Neuron (in vitro differentiated cells): ENCODE measurements around the gene GAK.

Experiments
- H2AFZ ChIP-seq: one replicate; pipeline ENCODE4 v1.6.1; 2013; ENCODE audit warnings: low read depth, mild to moderate bottlenecking, inconsistent platforms, low read length, moderate library complexity
- H3K27me3 ChIP-seq: one replicate; pipeline ENCODE4 v1.6.1; 2013; ENCODE audit warnings: low read length; ENCODE audit not compliant: insufficient read depth
- H3K36me3 ChIP-seq: one replicate; pipeline ENCODE4 v1.6.1; 2013; ENCODE audit warnings: low read length; ENCODE audit not compliant: insufficient read depth
- H3K4me1 ChIP-seq: one replicate; pipeline ENCODE4 v1.6.1; 2013; ENCODE audit warnings: low read length; ENCODE audit not compliant: insufficient read depth
- H3K4me3 ChIP-seq: 2 replicates; pipeline ENCODE4 v1.5.1; 2013; ENCODE audit warnings: mild to moderate bottlenecking, low read length, moderate library complexity
- H3K9me3 ChIP-seq: one replicate; pipeline ENCODE4 v1.6.1; 2013; ENCODE audit warnings: low read length

The GAK gene

DNA sequence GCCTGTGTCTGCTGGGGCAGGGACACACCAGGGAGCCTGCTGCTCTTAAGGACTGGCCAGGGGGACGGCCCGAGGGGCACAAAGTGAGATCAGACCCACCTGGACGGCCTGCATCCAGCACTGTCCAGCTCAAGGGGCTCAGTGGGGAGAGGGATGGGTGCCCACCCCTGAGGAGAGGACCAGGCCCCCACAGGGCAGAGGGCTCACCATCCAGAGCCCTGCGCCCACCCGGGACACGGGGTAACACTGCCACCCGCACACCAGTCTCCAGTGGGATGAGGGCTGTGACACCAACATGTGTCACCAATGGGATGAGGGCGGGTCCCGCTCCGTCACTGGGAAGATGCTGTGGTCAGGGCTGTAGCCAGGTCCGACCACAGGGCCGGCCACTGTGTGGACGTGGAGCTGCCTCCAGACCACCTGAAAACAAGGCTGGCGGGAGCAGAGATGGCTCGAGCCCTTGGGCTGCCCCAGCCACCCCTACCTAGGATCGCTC is 28.1 kb upstream of the GAK start:
- Histone ChIP-seq H2AFZ (no peak overlapping the region), H3K4me1 (no peaks in the 10 kb centered on the region), H3K36me3 (peaks cover 11% of the 10 kb centered on the region)

DNA sequence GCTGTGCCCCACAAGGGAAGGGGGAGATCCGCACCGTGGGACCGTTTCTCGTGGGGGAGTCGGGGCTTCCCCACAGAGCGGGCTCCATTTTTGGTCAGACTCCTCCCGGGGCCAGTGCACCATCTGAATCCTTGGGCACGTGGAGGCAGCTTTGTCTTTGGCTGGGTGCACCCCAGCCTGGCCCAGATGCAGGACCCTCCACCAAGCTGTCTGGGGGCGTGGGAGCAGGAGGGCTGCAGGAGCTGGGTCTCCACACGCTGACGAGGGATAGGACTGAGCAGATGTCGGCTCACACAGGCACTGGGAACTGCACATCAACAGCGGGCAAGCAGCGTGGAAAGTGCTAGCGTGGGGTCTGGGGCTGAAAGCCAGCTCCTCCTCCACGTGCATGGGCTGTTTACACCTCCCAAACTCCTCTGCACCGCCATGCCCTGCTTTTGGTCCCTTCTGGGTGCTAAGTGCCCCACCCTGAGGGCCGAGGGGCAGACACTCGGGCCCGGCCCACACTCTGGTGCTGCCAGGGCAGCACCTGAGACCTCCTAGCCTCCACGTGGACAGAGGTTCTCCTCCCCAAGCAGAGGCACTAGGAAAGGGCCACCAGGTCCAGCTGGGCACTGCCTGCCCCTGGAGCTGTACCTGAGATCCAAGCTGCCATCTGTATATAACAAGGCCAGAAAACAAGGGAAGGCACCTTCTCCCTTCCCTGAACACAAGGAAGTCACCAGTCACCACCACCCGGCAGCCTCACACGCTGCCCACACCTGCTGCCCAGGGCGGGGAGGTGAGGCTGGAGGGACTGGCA is 27.4 kb upstream of the GAK start:
- Histone ChIP-seq H3K27me3 (no peaks in the 10 kb centered on the region), H3K36me3 (peaks cover 11% of the 10 kb centered on the region), H2AFZ (no peak overlapping the region), H3K4me1 (no peaks in the 10 kb centered on the region), H3K4me3 (no peak overlapping the region), H3K9me3 (no peaks in the 10 kb centered on the region)

More for the DNA sequence above, 28.1 kb upstream of the GAK start:
- no peaks in the 10 kb centered on the region for H3K27me3 ChIP-seq
- no peaks in the 10 kb centered on the region for H3K9me3 ChIP-seq
- H3K4me3 ChIP-seq, result no peak overlapping the region

DNA sequence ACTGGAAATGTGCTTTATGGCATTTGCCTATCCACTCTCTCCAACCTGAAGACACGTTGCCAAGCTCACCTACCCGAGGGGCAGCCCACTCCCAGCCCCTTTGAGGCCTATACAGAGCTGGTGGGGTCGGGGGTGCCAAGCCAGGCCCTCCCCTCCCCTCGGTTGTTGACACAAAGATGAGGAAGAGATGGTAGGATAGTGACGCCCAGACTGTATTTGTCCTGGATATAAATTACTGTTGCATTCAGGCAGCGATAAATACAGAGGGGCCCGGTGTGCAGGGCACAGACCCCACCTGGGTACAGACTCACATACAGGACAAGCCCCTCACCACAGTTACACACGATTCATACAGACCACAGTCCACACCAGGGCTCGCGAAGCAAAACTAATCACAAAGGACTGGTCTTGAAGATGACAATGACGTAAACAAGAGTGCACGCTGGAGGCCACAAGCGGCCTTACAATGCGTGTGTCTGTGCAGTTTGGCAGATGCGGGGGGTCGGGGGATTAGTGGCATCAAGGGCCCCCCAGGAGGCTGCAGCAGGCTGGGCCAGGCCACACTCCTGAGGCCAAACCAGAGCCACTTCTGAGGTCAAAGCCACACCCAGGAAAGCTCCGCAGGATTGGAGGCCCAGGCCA is 26.7 kb upstream of the GAK start:
- H2AFZ ChIP-seq, result no peak overlapping the region
- no peaks in the 10 kb centered on the region for H3K27me3 ChIP-seq
- H3K9me3 ChIP-seq, result no peaks in the 10 kb centered on the region

DNA sequence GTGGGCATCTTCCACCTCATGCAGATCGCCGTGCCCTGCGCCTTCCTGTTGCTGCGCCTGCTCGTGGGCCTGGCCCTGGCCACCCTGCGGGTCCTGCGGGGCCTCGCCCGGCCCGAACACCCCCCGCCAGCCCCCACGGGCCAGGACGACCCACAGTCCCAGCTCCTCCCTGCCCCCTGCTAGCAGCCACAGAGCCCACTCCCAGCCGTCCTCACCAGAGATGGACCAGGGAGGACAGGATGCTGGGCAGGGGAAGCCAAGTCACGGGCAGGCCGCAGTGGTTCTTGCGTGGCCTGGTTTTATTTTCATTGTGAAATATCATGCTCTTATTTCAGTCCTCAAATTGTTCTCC is 26.2 kb upstream of the GAK start:
- H3K36me3 ChIP-seq, result peaks cover 7% of the 10 kb centered on the region
- H3K9me3 ChIP-seq, result no peaks in the 10 kb centered on the region
- no peaks in the 10 kb centered on the region for H3K4me1 ChIP-seq
- no peaks in the 10 kb centered on the region for H3K27me3 ChIP-seq
- H3K4me3 ChIP-seq, result no peak overlapping the region
- H2AFZ ChIP-seq, result no peak overlapping the region

More for the DNA sequence above, 26.7 kb upstream of the GAK start:
- Histone ChIP-seq H3K4me3 (no peak overlapping the region), H3K4me1 (no peaks in the 10 kb centered on the region), H3K36me3 (peaks cover 8% of the 10 kb centered on the region)

DNA sequence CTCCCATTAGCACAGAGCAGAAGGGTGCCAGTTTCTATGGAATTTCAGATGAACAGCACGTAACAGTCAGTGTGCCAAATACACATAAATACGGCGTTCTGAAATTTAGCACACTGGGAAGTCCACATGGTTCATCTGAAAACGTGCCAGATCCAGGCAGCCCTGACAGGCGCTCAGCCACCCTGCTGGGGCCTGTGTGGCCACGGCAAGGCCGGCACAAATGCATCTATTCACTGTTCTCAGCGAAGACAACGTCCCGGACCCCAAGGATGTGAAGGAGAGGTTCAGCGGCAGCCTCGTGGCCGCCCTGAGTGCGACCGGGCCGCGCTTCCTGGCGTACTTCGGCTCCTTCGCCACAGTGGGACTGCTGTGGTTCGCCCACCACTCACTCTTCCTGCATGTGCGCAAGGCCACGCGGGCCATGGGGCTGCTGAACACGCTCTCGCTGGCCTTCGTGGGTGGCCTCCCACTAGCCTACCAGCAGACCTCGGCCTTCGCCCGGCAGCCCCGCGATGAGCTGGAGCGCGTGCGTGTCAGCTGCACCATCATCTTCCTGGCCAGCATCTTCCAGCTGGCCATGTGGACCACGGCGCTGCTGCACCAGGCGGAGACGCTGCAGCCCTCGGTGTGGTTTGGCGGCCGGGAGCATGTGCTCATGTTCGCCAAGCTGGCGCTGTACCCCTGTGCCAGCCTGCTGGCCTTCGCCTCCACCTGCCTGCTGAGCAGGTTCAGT is 25.6 kb upstream of the GAK start:
- Histone ChIP-seq H3K27me3 (no peaks in the 10 kb centered on the region), H3K4me3 (no peak overlapping the region), H3K36me3 (peaks cover 7% of the 10 kb centered on the region), H3K4me1 (no peaks in the 10 kb centered on the region), H2AFZ (no peak overlapping the region), H3K9me3 (no peaks in the 10 kb centered on the region)

DNA sequence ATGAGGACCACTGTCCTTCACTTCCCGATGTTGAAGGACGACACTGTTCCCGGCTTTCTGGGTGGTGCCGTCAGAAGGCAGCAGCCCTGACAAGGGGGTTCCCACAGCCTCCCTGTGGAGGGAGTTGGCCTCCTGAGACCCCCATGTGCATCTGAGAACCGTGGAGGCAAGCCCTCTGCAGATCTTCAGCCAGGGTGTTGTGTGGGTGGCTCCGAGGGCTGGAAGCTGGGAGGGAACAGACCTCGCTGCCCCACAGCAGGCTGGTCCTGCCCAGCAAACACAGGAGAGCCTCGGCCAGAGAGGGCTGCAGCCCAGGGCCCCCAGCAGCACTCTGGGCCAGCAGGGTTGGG is 25.1 kb upstream of the GAK start:
- no peaks in the 10 kb centered on the region for H3K4me1 ChIP-seq
- no peaks in the 10 kb centered on the region for H3K27me3 ChIP-seq
- H3K9me3 ChIP-seq, result no peaks in the 10 kb centered on the region
- peaks cover 7% of the 10 kb centered on the region for H3K36me3 ChIP-seq
- H2AFZ ChIP-seq, result no peak overlapping the region
- no peak overlapping the region for H3K4me3 ChIP-seq

DNA sequence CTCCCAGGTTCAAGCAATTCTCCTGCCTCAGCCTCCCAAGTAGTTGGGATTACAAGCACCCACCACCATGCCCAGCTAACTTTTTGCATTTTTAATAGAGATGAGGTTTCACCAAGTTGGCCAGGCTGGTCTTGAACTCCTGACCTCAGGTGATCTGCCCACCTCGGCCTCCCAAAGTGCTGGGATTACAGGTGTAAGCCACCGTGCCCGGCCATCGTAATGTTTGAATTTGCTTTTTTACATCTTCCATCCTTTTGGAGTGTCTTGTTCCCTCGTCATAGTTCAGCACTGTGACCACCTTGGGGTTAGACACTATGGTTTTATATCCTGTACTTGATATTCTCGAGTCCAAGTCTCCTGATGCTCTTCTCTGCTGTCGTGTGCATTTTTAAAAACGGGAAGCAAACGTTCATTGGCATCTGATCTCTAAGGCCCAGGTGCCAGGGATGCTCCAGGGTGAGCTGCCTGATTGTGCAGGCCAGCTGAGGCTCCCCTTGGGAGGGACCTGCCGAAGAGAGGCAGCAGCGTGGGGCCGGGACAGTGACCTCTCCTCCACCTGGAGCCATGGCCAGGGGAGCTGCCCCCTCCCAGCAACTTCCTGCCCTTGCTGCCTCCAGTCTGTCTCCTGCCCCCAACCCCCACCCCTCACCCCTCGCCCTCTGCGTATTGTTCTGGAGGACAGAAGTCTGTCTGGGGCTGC is 24.6 kb upstream of the GAK start:
- Histone ChIP-seq H3K4me3 (no peak overlapping the region), H3K4me1 (no peaks in the 10 kb centered on the region), H3K36me3 (peaks cover 7% of the 10 kb centered on the region)

DNA sequence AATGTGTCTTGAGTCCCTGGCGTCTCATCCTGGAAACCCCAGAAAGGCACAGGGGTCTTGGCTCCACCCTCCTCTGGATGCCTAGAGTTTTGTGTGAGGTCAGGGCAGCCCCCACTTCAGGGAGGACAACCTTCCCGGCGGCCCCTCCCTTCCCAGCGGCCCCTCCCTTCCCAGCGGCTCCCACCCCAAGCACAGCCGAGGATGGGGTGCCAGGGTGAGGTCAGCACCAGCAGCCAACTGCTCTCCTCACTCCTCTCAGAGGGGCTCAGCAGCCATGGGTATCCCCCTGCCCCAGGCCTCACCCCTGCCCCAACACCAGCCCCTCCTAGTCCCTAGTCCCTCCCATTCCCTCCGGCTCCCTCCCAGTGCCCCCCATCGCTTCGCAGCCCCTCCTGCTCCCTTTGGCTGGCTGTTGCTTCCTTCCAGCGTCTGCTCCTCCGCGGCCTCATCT is 23.8 kb upstream of the GAK start:
- Histone ChIP-seq H3K27me3 (no peaks in the 10 kb centered on the region), H3K9me3 (no peaks in the 10 kb centered on the region), H3K36me3 (peaks cover 7% of the 10 kb centered on the region), H3K4me3 (no peak overlapping the region), H3K4me1 (no peaks in the 10 kb centered on the region), H2AFZ (no peak overlapping the region)

More for the DNA sequence above, 24.6 kb upstream of the GAK start:
- Histone ChIP-seq H3K9me3 (no peaks in the 10 kb centered on the region), H2AFZ (no peak overlapping the region), H3K27me3 (no peaks in the 10 kb centered on the region)

DNA sequence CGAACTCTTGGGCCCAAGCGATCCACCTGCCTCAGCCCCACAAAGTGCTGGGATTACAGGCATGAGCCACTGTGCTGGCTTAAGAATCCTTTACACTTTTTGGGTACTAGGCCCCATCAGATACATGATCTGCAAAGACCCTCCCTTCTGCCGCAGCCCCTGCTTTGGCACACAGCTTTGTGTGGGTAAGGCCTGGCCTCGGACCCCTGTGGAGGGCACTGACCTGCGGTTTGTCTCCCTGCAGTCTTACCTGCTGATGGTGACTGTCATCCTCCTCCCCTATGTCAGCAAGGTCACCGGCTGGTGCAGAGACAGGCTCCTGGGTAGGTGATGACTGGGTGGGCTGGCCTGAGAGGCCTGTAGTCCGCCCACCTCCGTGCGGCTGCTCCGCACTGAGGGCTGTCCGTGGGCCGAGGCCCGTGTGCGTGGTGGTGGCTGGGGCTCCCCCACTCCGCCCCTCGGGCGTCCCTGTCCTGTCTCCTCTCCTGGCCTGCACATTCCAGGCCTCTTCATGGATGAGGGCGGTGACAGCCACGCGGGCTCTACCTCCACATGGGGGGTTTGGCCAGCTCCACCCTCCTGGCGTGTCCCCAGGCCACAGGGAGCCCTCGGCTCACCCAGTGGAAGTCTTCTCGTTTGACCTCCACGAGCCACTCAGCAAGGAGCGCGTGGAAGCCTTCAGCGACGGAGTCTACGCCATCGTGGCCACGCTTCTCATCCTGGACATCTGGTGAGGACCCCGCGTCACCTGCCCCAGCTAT is 23.2 kb upstream of the GAK start:
- Histone ChIP-seq H3K4me1 (no peaks in the 10 kb centered on the region), H3K36me3 (peaks cover 6% of the 10 kb centered on the region), H2AFZ (no peak overlapping the region), H3K9me3 (no peaks in the 10 kb centered on the region), H3K4me3 (no peak overlapping the region), H3K27me3 (no peaks in the 10 kb centered on the region)

DNA sequence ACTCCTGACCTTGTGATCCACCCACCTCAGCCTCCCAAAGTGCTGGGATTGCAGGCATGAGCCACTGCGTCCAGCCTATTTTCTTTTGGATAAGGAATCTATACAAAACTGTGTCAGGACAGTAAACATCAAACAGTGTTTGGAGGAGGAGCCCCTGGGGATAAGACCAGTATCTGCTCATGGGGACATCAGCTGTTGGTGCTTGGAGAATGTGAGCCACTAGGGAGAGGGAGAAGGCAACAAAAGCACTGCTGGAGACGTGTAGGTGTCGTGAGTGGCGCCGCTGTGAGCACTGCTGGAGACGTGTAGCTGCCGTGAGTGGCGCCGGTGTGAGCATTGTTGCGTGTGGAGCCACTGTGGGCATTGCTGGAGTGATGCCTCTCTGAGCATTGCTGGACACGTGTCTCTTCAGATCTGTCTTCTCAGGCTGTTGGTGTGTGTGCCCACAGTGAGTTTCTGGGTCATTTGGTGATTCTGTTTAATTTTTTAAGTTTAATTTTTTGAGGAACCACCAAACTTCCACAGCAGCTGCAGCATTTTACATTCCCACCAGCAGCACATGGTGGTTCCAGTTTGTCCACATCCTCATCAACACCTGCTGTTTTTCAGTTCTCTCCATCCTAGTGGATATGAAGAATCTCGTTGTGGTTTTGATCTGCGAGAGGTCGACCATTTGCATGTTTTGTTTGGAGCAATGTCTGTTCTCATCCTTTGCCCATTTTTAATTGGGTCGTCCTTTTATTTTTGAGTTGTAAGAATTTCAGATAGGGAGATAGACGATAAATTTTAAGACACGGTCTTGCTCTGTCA is 22.3 kb upstream of the GAK start:
- H3K9me3 ChIP-seq, result no peaks in the 10 kb centered on the region
- no peak overlapping the region for H2AFZ ChIP-seq
- H3K27me3 ChIP-seq, result no peaks in the 10 kb centered on the region
- H3K4me1 ChIP-seq, result no peaks in the 10 kb centered on the region
- H3K4me3 ChIP-seq, result no peak overlapping the region
- peaks cover 5% of the 10 kb centered on the region for H3K36me3 ChIP-seq

DNA sequence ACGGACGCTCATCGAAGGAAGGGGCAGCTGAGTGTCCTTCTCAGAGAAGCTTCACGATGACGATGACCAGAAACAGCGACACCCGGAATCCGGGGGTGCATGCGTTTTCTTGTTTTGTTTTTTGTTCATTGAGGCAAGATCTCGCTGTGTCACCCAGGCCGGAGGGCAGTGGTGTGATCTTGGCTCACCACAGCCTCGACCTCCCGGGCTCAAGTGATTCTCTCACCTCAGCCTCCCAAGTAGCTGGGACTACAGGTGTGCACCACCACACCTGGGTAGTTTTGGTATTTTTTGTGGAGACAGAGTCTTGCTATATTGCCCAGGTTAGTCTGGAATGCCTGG is 21.4 kb upstream of the GAK start:
- Histone ChIP-seq H3K27me3 (no peaks in the 10 kb centered on the region), H3K9me3 (no peaks in the 10 kb centered on the region), H2AFZ (no peak overlapping the region)

More for the DNA sequence above, 21.4 kb upstream of the GAK start:
- no peak overlapping the region for H3K4me3 ChIP-seq
- peaks cover 5% of the 10 kb centered on the region for H3K36me3 ChIP-seq
- no peaks in the 10 kb centered on the region for H3K4me1 ChIP-seq
